OCI-LY3 (cell line): ENCODE measurements around the gene PKHD1.

Source experiments
- H2AFZ ChIP-seq: fragments of 200-600, 300-600 bp; shearing (Covaris generic); 2 replicates; pipeline ENCODE4 v1.6.0; 2014; ENCODE audit warnings: antibody characterized with exemption, low read depth, low read length
- H3K27ac ChIP-seq: fragments of 200-600, 300-600 bp; sonication (generic); 2 replicates; pipeline ENCODE4 v1.5.1; 2014; ENCODE audit warnings: mild to moderate bottlenecking, low read length, moderate library complexity, mixed read lengths
- H3K27me3 ChIP-seq: fragments of 200-600, 300-600 bp; sonication (generic); 2 replicates; pipeline ENCODE4 v1.6.1; 2014; ENCODE audit warnings: low read depth, low read length, mixed read lengths
- H3K36me3 ChIP-seq: fragments of 200-600, 300-600 bp; sonication (generic); replicated peaks from 2 replicates; pipeline ENCODE3; 2014; ENCODE audit warnings: low read depth, low read length, mixed read lengths
- H3K4me1 ChIP-seq: fragments of 300-600, 200-600 bp; sonication (generic); 2 replicates; pipeline ENCODE4 v1.6.1; 2014; ENCODE audit warnings: low read length, mixed read lengths
- H3K4me2 ChIP-seq: fragments of 200-600, 300-600 bp; sonication (generic); 2 replicates; pipeline ENCODE4 v1.6.1; 2014; ENCODE audit warnings: low read length, mixed read lengths
- H3K4me3 ChIP-seq: fragments of 300-600, 200-600 bp; sonication (generic); 2 replicates; pipeline ENCODE4 v1.5.1; 2014; ENCODE audit warnings: antibody characterized with exemption, mild to moderate bottlenecking, low read length, moderate library complexity
- H3K79me2 ChIP-seq: fragments of 300-600, 200-600 bp; shearing (Covaris generic); 2 replicates; pipeline ENCODE4 v1.6.1; 2014; ENCODE audit warnings: mild to moderate bottlenecking, low read length, mixed read lengths
- H3K9ac ChIP-seq: fragments of 300-600, 200-600 bp; shearing (Covaris generic); 2 replicates; pipeline ENCODE4 v1.6.0; 2014; ENCODE audit warnings: mild to moderate bottlenecking, low read length, moderate library complexity
- H3K9me3 ChIP-seq: fragments of 200-600, 300-600 bp; shearing (Covaris generic); 2 replicates; pipeline ENCODE4 v1.6.1; 2014; ENCODE audit warnings: low read length, mixed read lengths; ENCODE audit not compliant: insufficient read depth
- H4K20me1 ChIP-seq: fragments of 200-600, 300-600 bp; sonication (generic); 2 replicates; pipeline ENCODE4 v1.6.1; 2016; ENCODE audit warnings: low read length, mixed read lengths; ENCODE audit not compliant: insufficient read depth
- EZH2phosphoT487 ChIP-seq: fragments of 200-600 bp; shearing (Covaris generic); IDR thresholded peaks from 2 replicates; pipeline ENCODE4 v1.6.1; 2018; ENCODE audit warnings: antibody characterized with exemption, mixed run types, low read depth
- TF ChIP-seq, protein P1 (sequence below): fragments of 200-600, 300-600 bp; sonication (generic); IDR thresholded peaks from 2 replicates; pipeline ENCODE4 v1.5.1; 2014; ENCODE audit warnings: antibody characterized with exemption, low read length, low read depth

The PKHD1 gene

DNA sequence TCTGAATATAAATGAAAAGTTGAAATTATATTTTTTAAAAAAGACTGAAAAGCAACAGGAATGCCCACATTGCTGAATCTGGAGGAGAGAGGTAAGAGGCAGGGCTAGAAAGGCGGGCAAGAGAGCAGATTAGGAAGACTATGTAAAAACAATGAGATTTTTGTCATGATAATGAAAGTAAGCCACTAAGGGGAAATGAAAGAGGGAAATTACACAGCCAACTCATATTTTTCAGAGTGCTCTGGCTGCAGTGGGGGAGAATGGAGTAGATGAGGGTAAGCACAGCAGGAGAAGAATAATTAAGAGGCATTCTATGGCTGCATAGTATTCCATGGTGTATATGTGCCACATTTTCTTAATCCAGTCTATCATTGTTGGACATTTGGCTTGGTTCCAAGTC lies 281.9 kb downstream of the PKHD1 start:
- H4K20me1 ChIP-seq, result no peaks in the 10 kb centered on the region
- H3K4me3 ChIP-seq, result no peak overlapping the region
- no peaks in the 10 kb centered on the region for H3K79me2 ChIP-seq
- no peak overlapping the region for H3K9ac ChIP-seq
- H3K4me2 ChIP-seq, result 0 out of 2 replicates have a peak overlapping the region, but pooled peaks have one; percentile 9
- no peak overlapping the region for H2AFZ ChIP-seq
- no peaks in the 10 kb centered on the region for H3K27me3 ChIP-seq
- no peaks in the 10 kb centered on the region for H3K36me3 ChIP-seq
- no peak overlapping the region for H3K27ac ChIP-seq
- no peak for TF ChIP-seq EZH2phosphoT487
- TF ChIP-seq, protein P1, sequence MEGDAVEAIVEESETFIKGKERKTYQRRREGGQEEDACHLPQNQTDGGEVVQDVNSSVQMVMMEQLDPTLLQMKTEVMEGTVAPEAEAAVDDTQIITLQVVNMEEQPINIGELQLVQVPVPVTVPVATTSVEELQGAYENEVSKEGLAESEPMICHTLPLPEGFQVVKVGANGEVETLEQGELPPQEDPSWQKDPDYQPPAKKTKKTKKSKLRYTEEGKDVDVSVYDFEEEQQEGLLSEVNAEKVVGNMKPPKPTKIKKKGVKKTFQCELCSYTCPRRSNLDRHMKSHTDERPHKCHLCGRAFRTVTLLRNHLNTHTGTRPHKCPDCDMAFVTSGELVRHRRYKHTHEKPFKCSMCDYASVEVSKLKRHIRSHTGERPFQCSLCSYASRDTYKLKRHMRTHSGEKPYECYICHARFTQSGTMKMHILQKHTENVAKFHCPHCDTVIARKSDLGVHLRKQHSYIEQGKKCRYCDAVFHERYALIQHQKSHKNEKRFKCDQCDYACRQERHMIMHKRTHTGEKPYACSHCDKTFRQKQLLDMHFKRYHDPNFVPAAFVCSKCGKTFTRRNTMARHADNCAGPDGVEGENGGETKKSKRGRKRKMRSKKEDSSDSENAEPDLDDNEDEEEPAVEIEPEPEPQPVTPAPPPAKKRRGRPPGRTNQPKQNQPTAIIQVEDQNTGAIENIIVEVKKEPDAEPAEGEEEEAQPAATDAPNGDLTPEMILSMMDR, result no peak
- H3K4me1 ChIP-seq, result peaks cover 10% of the 10 kb centered on the region
- H3K9me3 ChIP-seq, result no peaks in the 10 kb centered on the region

DNA sequence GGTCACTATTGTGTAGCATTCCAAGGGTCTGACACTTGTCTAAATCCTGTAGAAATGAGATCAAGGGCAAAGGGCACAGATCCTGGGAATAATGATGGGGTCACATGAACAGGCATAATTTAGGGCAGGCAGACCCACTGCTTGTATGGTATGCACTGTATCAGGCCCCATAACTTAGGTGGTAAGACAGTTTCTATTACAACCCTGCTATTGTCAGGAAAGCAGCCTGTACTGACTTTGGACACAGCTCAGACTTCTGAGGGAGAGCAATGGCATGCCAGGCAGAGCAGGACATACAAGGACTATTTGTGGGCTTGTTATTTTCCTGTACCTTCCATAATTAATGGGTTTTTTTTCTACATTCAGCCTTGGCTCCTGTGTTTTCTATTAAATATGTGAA lies 286.8 kb downstream of the PKHD1 start:
- no peaks in the 10 kb centered on the region for H3K79me2 ChIP-seq
- TF ChIP-seq, protein P1, result no peak
- no peak for TF ChIP-seq EZH2phosphoT487

DNA sequence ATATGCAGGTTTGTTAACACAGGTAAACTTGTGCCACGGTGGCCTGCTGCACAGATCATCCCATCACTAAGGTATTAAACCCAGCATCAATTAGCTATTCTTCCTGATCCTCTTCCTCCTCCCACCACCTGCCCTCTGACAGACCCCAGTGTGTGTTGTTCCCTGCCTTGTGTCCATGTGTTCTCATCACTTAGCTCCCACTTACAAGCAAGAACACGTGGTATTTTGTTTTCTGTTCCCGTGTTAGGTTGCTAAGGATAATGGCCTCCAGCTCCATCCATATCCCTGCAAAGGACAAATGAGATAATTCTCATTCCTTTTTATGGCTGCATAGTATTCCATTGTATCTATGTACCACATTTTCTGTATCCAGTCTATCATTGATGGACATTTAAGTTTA lies 294.0 kb downstream of the PKHD1 start:
- Histone ChIP-seq H3K79me2 (no peaks in the 10 kb centered on the region), H2AFZ (no peak overlapping the region), H3K4me1 (peaks cover 7% of the 10 kb centered on the region), H3K27me3 (peaks cover 7% of the 10 kb centered on the region; the same call in 1 of the 2 replicates), H3K9ac (no peak overlapping the region), H3K4me3 (no peak overlapping the region), H3K4me2 (no peak overlapping the region), H3K36me3 (no peaks in the 10 kb centered on the region), H4K20me1 (no peaks in the 10 kb centered on the region), H3K27ac (no peak overlapping the region), H3K9me3 (no peaks in the 10 kb centered on the region)
- TF ChIP-seq, protein P1, result no peak
- TF ChIP-seq EZH2phosphoT487, result no peak

More for the DNA sequence above, 286.8 kb downstream of the PKHD1 start:
- no peaks in the 10 kb centered on the region for H3K36me3 ChIP-seq
- H3K4me3 ChIP-seq, result no peak overlapping the region
- H3K27ac ChIP-seq, result no peak overlapping the region
- H3K4me2 ChIP-seq, result no peak overlapping the region
- no peak overlapping the region for H2AFZ ChIP-seq
- H3K4me1 ChIP-seq, result peaks cover 5% of the 10 kb centered on the region
- no peaks in the 10 kb centered on the region for H4K20me1 ChIP-seq
- no peaks in the 10 kb centered on the region for H3K9me3 ChIP-seq
- H3K9ac ChIP-seq, result no peak overlapping the region
- no peaks in the 10 kb centered on the region for H3K27me3 ChIP-seq

DNA sequence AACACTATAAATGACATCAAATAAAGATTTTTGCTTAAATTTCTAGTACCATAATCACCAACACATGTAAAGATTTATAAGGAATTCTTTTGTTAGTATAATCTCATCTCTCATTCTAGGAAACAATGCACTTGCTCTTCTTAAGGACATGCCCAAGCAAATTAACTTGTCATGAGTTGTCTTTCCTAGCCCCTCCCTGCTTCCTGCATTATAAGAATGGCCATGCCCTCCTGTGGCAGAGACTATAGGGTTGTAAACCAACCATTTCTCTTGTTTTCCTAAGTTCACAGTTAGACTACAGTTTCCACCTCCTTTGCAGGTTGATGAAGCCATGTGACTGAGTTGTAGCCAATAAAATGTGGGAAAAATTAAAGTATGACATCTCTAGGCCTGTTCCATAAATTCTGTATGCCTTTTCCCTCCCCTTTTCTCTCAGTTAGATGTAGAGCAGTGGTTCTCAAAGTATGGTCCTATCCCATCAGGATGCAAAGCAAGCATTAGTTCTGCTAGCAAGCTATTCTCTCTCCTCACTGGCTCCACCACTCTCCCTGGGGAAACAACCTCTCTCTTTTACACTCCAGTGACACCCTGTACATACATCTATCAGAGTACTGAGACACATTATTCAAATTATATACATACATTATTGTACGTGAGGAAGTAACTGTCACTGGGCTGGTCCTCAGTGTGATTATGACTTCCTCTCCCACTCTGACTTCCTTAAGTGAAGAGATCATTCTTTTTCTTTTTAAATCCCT lies 295.0 kb downstream of the PKHD1 start:
- H3K27ac ChIP-seq, result no peak overlapping the region
- H3K4me2 ChIP-seq, result no peak overlapping the region
- H3K4me1 ChIP-seq, result peaks cover 7% of the 10 kb centered on the region
- TF ChIP-seq, protein P1, result no peak
- TF ChIP-seq EZH2phosphoT487, result no peak
- H3K4me3 ChIP-seq, result no peak overlapping the region
- no peaks in the 10 kb centered on the region for H4K20me1 ChIP-seq
- H3K36me3 ChIP-seq, result no peaks in the 10 kb centered on the region
- H3K9me3 ChIP-seq, result no peaks in the 10 kb centered on the region
- H3K27me3 ChIP-seq, result peaks cover 7% of the 10 kb centered on the region; the same call in 1 of the 2 replicates
- no peak overlapping the region for H3K9ac ChIP-seq
- H3K79me2 ChIP-seq, result no peaks in the 10 kb centered on the region
- no peak overlapping the region for H2AFZ ChIP-seq
